KMS-11 (cell line): ENCODE measurements around the gene RBM11.

Experiments used
- H2AFZ ChIP-seq: fragments of 200-600 bp; sonication (generic); 2 replicates; pipeline ENCODE4 v1.6.1; 2016; ENCODE audit warnings: antibody characterized with exemption, mixed run types, low read depth
- H3K27ac ChIP-seq: fragments of 200-600 bp; sonication (generic); 2 replicates; pipeline ENCODE4 v1.6.1; 2016; ENCODE audit warnings: mild to moderate bottlenecking, mixed run types
- H3K27me3 ChIP-seq: fragments of 200-600 bp; sonication (generic); 2 replicates; pipeline ENCODE4 v1.6.1; 2017; ENCODE audit warnings: mild to moderate bottlenecking, low read depth, mixed run types, moderate library complexity; ENCODE audit not compliant: insufficient read depth
- H3K36me3 ChIP-seq: fragments of 200-600 bp; sonication (generic); 2 replicates; pipeline ENCODE4 v1.6.1; 2017; ENCODE audit warnings: mild to moderate bottlenecking, mixed run types; ENCODE audit not compliant: insufficient read depth
- H3K4me1 ChIP-seq: fragments of 200-600 bp; sonication (generic); 2 replicates; pipeline ENCODE4 v1.6.1; 2016; ENCODE audit warnings: mild to moderate bottlenecking, low read depth, mixed run types; ENCODE audit not compliant: poor library complexity, severe bottlenecking
- H3K4me2 ChIP-seq: fragments of 200-600 bp; sonication (generic); 2 replicates; pipeline ENCODE4 v1.7.0; 2016; ENCODE audit warnings: mild to moderate bottlenecking, mixed run types
- H3K4me3 ChIP-seq: fragments of 200-600 bp; sonication (generic); IDR thresholded peaks from 2 replicates; pipeline ENCODE4 v1.6.1; 2017; ENCODE audit warnings: low read depth, low read length, mixed read lengths; ENCODE audit not compliant: insufficient read depth
- H3K79me2 ChIP-seq: fragments of 200-600 bp; sonication (generic); 2 replicates; pipeline ENCODE4 v1.6.1; 2016; ENCODE audit warnings: low read depth, mixed run types; ENCODE audit not compliant: insufficient read depth
- H3K9ac ChIP-seq: fragments of 200-600 bp; sonication (generic); 2 replicates; pipeline ENCODE4 v1.6.1; 2016; ENCODE audit warnings: mild to moderate bottlenecking, mixed run types
- H4K20me1 ChIP-seq: fragments of 200-600 bp; sonication (generic); 2 replicates; pipeline ENCODE4 v1.6.1; 2016; ENCODE audit warnings: mild to moderate bottlenecking, mixed run types; ENCODE audit not compliant: insufficient read depth
- TF ChIP-seq, protein P1 (sequence below): fragments of 200-600 bp; sonication (generic); conservative IDR thresholded peaks from 2 replicates; pipeline ENCODE4 v1.6.1; 2017; ENCODE audit warnings: low read depth, mild to moderate bottlenecking, antibody characterized with exemption, low read length, moderate library complexity, mixed read lengths

The RBM11 gene

DNA sequence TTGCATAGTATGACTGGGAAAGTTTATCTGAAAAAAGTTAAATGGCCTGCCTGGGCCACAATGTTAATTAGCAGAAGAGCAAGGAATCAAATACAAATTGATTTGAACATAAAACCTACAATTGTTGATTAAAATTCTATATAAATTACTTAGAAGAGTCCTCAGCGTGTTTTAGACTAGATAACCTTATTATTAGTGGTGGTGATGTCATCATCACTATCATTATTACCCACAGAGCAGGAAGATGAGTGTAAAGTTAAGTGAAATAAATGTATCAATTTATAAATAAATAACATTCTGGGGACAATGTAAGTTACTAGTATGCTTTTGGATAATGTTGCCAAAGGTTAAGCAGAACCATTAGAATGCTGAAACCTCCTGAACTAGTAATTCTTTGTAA, 46.1 kb downstream of the RBM11 start:
- no peaks in the 10 kb centered on the region for H4K20me1 ChIP-seq
- peaks cover 27% of the 10 kb centered on the region for H3K4me1 ChIP-seq
- H3K27ac ChIP-seq: no peak overlapping the region
- TF ChIP-seq, protein P1, sequence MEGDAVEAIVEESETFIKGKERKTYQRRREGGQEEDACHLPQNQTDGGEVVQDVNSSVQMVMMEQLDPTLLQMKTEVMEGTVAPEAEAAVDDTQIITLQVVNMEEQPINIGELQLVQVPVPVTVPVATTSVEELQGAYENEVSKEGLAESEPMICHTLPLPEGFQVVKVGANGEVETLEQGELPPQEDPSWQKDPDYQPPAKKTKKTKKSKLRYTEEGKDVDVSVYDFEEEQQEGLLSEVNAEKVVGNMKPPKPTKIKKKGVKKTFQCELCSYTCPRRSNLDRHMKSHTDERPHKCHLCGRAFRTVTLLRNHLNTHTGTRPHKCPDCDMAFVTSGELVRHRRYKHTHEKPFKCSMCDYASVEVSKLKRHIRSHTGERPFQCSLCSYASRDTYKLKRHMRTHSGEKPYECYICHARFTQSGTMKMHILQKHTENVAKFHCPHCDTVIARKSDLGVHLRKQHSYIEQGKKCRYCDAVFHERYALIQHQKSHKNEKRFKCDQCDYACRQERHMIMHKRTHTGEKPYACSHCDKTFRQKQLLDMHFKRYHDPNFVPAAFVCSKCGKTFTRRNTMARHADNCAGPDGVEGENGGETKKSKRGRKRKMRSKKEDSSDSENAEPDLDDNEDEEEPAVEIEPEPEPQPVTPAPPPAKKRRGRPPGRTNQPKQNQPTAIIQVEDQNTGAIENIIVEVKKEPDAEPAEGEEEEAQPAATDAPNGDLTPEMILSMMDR: no peak
- no peak overlapping the region for H3K4me2 ChIP-seq
- H3K9ac ChIP-seq: no peak overlapping the region
- no peak overlapping the region for H2AFZ ChIP-seq
- no peaks in the 10 kb centered on the region for H3K36me3 ChIP-seq
- no peaks in the 10 kb centered on the region for H3K27me3 ChIP-seq
- no peak overlapping the region for H3K4me3 ChIP-seq
- no peaks in the 10 kb centered on the region for H3K79me2 ChIP-seq

DNA sequence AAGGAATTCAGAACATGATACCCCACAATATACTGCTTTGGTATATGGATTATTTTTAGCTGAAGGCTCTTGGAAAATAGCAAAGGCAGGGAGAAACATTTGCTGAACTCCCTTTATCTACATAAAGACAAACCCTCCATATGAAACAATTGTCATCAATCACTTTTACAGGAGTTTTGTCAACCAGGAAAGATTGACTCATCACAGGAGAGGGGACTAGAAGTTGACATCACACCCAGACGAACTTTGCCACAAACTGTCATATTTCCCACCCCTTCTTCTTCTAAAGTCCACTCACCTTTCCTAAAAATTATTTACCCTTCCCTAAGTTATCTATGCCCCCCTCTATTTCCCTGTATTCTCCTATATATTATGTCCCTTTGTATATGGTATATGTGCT, 47.9 kb downstream of the RBM11 start:
- H3K9ac ChIP-seq: no peak overlapping the region
- H2AFZ ChIP-seq: no peak overlapping the region
- no peaks in the 10 kb centered on the region for H3K79me2 ChIP-seq
- no peak overlapping the region for H3K27ac ChIP-seq
- H3K27me3 ChIP-seq: no peaks in the 10 kb centered on the region
- H3K4me2 ChIP-seq: no peak overlapping the region
- H3K36me3 ChIP-seq: no peaks in the 10 kb centered on the region
- TF ChIP-seq, protein P1: no peak
- H4K20me1 ChIP-seq: no peaks in the 10 kb centered on the region
- H3K4me3 ChIP-seq: no peak overlapping the region
- peaks cover 27% of the 10 kb centered on the region for H3K4me1 ChIP-seq

DNA sequence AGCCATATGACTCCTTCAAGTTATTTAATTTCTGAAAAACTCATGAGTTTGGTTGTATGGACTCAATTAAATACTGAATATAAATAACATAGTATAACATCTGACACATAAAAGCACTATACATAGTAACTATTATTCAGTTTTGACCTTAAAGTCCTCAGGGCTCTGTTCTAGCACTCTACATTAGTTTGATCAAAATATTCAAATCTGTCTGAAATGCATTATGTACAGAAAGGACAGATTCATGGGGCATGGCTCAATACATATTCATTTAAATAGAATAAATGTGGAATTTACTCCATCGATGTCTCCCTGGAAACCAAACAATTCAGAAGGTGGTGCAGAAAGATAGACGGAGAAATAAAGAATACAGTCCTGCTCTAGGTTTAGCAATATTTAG, 49.1 kb downstream of the RBM11 start:
- TF ChIP-seq, protein P1: no peak
- H4K20me1 ChIP-seq: no peaks in the 10 kb centered on the region
- no peaks in the 10 kb centered on the region for H3K36me3 ChIP-seq
- H3K9ac ChIP-seq: no peak overlapping the region
- no peak overlapping the region for H3K4me2 ChIP-seq
- no peak overlapping the region for H3K27ac ChIP-seq
- no peaks in the 10 kb centered on the region for H3K79me2 ChIP-seq
- no peaks in the 10 kb centered on the region for H3K27me3 ChIP-seq
- H3K4me3 ChIP-seq: no peak overlapping the region
- H3K4me1 ChIP-seq: peaks cover 19% of the 10 kb centered on the region
- H2AFZ ChIP-seq: no peak overlapping the region

DNA sequence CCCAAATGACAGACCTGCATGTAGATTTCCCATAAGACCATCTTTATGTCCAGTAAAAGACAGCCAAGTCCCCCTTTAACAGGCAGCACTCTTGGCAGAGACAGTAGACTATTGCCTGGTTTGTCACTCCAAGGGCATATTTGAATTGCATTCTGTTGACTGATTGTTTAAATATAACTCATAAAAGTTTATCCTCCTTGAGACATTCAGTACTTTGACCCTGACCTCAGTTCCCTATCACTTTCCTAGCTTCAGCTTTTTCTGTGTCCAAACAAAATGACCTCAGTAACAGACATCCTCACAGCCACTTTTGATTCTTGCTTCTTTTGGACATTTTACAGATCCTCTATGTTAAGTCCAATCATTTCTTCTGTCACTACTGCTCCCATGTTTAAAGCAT, 51.1 kb downstream of the RBM11 start:
- Histone ChIP-seq H2AFZ (no peak overlapping the region), H3K4me1 (no peaks in the 10 kb centered on the region), H3K4me2 (no peak overlapping the region), H3K4me3 (no peak overlapping the region), H3K79me2 (no peaks in the 10 kb centered on the region), H3K9ac (no peak overlapping the region), H3K27me3 (no peaks in the 10 kb centered on the region), H3K27ac (no peak overlapping the region), H3K36me3 (no peaks in the 10 kb centered on the region), H4K20me1 (no peaks in the 10 kb centered on the region)
- TF ChIP-seq, protein P1: no peak
